NCI-H510A (cell line): Measurements from ENCODE around the gene PEAR1.
A peak's percentile ranks its signal among the peaks of the same experiment; 100 is the strongest.
"Not testable (repeated sequence)": the region's sequence is repeated elsewhere in the genome, so short reads cannot be mapped to it uniquely, and the experiment has no call there.

Experiments used
- DNase-seq: peaks from one replicate; lab custom pipeline; 2025; lab: John Stamatoyannopoulos, UW

PEAR1 gene

DNA sequence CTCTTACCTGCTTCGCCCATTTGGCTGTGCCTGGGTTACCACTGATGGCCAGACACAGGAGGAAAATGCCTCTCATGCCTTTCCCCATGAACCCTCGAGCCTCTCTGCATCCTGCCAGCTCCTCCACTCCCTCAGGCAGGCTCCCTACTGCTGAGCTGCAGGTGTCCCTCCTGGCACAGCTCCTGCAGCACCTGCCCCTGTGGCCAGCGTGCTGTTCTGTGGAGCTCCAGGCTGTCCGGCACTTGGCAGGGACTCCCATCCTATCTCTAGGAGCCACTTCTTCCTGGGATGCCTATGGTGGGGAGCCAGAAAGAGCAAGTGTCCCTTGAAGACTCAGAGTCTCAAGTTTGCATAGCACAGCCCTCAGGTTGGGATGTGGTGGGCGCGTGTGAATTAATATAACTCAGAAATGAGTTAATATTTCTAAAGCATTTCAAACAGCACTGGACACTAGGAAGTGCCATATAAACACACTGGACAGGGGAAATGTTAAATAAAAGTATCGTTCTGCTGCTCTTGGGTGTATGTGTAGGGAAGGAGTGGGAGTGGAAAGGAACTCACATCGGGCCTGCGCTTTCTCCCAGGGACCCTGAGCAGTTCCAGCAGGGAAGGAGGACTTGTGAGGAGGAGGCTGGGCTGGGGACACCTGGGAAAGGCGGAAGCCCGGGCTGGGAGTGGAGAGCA lies 29.6 kb downstream of the PEAR1 start:
- no peak for DNase-seq

DNA sequence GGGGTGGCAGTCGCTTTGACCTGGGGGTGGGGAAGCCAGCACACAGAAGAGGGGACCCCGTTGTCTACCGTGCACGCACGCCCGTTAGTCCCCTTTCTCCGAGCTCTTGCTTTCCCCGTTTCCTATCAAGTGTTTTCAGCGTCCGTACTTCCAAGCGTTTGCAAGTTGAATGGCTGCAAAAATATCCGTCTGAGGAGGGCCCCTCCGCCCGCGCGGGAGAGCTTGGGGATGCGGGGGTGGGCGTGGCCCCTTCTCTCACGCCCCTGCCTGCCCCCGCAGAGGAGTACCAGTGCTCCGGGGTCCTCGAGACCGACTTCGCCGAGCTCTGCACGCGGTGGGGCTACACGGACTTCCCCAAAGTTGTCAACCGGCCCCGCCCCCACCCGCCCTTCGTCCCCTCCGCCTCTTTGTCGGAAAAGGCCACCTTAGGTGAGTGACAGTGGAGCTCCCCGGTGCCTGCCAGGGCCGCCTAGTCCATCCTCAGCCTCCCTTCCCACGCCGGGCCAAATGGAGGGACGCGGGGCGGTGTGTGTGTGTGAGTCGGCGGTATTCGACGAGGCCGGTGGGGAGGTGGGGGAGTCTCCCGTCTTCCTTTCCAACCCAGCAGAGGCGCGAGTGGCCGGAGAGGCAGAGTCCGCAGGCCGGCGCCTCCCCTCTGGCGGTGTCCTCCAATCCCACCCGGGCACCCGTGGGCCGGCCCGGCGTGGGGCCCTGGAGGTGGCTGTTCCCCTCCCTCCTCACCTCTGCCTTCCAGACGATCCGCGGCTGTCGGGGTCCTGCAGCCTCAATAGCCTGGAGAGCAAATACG lies 30.4 kb downstream of the PEAR1 start:
- no peak for DNase-seq

DNA sequence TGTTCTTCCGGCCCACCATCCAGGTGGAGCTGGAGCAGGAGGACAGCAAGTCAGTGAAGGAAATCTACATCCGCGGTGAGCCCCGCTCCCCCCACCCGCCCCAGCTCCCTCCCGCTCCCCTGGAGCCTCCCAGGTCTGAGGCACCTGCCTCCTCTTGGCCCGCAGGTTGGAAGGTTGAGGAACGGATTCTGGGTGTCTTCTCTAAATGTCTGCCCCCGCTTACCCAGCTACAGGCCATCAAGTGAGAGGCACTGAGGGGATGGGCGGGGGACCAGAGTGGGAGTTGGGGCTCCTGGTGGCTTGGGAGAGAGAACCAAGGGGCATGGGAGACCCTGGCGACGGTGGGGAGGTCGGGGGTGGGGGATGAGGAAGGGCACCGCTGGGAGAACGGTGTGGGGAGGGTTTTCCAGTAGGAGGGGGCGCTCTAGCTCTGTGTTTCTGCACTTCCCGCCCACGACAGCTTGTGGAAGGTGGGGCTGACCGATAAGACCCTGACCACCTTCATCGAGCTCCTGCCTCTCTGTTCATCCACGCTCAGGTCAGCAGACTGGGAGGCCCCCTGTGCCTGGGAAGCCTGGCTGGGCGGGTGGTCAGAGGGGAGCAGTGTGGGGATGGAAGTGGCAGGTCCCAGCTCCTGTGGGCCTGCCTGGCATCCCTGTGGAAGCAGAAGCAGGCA lies 31.1 kb downstream of the PEAR1 start:
- no peak for DNase-seq

DNA sequence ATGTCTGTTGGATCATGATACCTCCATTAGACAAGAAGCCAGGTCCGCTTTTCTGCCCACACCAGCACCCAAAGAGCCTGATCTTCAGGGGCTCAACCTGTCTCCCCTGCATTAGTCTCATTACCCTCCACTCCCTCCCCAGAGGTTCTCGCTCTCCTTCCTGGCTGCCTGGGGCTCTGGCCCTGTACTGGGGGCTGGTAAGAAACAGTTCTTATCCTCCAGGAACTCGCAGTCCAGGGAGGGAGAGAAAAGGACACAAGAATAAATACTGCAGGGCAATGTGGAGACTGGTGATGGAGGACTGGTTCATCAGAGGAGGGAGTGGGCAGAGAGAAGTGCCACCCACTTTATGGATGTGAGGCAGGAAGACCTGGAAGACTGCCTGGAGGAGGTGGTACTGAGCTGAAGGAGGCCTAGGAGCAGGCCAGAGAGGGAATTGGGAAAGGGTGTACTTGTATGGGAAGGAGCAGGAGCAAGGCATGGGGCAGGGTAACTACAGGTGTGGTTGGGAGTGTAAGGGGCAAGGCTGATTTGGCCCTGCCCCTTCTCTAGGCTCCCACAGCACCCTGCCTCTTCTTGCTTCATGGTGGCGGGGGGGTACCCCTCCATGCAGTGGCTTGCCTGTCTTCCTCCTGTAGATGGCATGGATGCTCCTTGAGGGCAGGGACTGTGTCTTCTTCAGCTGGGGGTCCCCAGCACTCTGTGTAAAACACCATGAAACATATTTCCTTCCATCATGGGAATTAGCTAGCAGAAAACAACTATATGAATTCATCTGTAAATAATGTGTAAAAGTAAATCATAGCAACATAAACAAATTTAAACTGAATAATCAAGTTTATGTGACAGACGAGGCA lies 31.9 kb downstream of the PEAR1 start:
- DNase-seq, result no peak

DNA sequence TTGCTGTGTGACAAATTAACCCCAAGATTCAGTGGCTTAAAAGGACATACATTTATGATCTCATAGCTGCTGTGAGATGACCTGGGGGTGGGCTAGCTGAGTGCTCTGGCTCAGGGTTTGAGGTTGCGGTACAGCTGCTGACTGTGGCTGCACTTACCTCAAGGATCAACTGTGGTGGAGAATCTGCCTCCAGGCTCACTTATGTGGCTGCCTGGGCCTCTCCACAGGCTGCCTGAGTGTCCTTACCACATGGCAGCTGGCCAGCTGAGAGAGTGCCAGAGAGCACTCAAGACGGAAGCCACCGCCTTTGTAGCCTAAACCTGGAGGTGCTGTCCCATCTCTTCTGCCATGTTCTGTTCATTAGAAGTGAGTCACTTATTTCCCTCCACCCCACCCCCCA lies 32.7 kb downstream of the PEAR1 start:
- DNase-seq, result no peak

DNA sequence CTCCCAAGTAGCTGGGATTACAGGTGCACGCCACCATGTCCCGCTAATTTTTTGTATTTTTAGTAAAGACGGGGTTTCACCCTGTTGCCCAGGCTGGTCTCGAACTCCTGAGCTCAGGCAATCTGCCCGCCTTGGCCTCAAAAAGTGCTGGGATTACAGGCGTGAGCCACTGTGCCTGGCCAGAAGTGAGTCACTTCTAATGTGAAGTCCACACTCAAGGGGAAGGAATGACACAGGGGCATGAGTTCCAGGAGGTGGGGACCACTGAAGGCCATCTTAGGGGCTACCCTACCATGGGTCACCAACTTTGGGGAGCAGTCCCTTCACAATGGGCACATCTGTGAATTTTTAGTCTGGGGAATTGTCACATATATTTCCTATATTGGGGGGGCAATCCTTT lies 33.2 kb downstream of the PEAR1 start:
- DNase-seq, result not testable (repeated sequence)

DNA sequence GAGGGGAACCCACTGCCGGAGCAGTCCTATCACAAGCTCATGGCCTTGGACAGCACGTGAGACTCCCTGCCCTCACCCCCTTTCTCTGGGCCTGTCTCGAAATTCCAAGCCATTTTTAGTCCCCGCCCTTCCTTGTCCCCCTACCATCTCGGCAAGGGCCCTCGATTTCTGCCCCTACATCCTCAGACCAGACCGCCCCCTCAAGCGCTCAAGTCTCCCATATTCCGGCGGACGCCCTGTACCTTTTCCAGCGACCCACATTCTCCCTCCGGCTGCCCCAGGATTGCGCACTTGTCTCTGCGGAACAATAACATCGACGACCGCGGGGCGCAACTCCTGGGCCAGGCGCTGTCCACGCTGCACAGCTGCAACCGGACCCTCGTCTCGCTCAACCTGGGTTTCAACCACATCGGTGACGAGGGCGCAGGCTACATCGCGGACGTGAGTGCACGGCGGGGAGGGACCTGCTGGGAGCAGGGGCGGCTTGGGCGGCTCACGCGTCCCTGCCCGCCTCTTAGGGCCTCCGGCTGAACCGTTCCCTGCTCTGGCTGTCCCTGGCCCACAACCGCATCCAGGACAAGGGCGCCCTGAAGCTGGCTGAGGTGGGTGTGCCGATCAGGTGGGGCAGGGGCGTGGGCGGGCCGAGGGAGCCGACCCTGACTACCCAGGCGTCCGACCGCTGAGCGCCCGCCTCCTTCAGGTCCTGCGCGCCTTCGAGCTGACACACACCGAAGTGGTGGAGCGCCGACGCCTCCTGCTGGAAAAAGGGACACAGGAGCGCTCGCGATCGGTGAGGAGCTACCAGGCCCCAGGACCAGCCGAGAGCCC lies 33.9 kb downstream of the PEAR1 start:
- DNase-seq, result peak; percentile 76

DNA sequence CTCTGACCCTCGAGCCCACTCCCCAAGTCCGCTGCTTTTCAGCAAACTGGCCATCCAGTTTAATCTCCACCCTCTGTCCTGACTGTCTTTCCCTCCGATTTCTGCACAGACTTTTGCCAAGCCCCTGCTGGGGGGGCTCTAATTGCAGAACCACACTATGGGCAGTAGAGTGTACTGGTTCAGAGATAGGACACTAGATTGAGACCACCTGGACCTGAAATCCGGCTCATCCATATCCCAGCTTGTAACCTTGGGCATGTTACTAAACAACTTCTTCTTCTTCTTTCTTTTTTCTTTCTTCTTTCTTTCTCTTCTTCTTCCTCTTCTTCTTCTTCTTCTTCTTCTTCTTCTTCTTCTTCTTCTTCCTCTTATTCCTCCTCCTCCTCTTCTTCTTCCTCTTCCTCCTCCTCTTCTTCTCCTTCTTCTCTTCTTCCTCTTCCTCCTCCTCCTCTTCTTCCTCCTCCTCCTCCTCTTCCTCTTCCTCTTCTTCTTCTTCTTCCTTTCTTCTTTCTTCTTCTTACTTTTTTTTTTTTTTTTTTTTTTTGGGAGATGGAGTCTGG lies 34.6 kb downstream of the PEAR1 start:
- DNase-seq, result no peak

DNA sequence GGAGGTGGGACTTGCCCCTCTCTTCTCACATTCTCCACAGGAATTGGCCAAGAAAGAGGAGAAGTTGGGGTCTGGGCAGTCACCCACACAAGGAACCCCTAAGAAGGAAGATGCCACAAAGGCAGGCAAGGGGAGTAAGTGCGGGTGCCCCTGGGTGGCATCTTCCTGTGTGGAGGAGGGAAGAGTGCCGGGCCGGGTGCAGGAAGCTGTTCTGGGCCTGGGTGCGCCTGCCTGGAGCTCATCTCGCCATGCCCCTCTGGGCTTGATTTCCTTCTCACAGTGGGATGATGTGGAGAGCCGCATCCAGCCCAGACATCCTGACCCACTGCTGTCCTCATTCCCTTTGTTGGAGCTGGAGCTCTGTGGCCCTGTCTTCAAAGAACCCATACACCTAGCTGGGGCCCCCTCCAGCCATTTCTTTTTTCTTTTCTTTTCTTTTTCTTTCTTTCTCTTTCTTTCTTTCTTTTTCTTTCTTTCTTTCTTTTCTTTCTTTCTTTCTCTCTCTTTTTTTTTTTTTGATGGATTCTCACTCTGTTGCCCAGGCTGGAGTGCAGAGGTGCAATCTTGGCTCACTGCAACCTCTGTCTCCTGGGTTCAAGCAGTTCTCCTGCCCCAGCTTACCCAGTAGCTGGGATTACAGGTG lies 36.2 kb downstream of the PEAR1 start:
- DNase-seq, result no peak

DNA sequence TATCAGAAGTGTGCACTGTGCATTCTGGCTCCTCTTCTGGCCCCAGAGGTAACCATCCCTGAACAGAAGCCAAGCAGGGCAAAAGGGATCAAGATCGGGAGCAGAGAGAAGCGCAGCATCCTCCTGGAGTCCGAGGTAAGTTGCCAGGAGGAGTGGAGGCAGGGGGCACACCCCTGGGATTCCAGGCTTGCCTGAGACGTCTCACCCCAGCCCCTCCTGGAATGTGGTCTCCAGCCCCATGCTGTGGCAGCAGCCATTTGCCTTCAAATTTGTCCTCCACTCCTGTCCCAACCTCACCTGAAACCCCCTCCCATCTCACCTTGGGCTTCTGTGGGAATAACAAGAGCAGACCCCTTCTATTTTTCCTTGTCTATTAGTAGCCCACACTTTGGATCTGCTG lies 37.0 kb downstream of the PEAR1 start:
- DNase-seq, result no peak

DNA sequence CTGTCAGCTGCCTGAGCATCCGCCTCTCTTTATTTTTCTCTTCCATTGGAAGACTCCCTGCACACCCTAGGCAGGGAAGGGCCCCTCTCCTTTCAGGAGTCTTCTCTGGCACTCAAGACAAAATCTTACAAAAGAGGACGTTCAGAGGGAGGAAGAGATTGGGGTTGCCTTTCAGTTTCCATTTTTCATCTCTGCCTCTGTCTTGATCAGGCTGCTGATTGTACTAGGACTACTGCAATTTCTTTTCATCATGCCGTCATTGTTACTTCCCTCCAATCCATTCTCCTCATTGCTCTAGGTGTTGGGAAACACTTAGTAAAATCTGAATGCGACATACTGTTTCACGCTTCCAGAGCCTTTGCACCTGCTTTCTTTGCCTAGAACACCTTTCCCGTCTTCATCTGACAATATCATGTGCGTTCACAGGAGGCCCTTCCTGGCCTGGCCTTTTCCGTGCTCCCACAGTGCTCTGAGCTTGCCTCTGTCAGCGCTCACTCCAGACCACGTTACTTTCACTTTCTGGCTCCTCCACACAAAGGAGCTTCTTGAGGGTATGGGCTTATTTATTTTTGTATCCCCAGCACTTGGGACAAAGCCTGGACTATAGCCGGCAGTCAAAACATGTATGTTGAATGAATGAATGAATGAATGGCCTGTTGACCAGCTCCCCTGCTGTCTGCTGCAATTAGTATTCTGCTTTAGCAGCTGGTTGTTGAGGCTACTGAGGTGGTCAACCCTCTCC lies 37.9 kb downstream of the PEAR1 start:
- no peak for DNase-seq

DNA sequence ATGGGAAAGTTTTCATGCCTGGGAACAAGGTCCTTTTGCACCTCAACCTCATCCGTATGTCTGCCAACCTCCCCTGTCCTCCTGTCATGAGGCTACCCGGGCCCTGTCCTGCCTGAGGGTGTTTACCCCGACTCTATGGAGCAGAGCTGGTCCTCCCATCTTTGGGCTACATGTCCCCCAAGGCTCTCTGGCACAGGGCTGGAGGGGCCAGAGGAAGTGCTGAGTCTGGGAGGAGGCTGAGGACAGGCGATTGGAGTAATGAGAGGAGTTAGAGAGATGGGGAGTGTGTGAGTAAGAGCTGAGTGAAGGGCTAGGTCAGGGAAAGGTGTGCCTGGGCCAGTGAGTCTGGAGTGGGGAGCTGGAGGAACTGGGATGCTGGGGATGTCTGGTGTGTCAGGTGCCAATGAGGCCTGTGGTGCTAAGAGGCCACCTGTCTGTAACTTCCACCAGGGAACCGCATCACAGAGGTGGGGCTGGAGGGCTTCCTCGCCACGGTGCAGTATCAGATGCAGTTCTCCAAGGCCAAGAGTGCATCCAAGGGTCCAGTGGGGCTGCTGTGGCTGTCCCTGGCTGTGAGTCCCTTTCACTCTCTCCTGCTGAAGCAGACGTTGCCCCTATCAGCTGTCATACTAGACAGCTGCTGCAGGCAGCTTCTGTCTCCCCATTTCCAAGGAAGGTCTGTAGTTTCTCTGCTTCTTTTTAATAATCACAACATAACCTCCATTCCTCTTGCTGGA lies 38.6 kb downstream of the PEAR1 start:
- no peak for DNase-seq

DNA sequence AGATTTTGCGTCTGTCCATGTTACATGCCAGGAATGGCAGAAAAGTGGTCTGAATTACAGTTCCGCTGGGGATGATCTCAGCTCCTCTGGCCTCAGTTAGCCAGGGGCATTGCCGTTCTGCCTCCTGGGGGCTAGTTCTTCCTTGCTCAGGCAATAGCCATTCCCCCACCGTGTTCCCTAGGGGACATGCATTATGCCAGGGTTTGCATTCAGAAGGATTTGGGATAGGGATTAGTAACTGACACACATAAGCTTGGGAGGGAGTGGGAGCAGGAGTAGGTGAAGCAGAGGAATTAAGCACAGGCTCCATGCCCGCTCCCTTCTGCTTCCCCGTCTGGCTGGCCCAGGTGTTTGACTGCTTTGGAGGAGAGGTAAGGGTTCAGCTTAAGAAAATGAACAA lies 39.6 kb downstream of the PEAR1 start:
- DNase-seq, result no peak

DNA sequence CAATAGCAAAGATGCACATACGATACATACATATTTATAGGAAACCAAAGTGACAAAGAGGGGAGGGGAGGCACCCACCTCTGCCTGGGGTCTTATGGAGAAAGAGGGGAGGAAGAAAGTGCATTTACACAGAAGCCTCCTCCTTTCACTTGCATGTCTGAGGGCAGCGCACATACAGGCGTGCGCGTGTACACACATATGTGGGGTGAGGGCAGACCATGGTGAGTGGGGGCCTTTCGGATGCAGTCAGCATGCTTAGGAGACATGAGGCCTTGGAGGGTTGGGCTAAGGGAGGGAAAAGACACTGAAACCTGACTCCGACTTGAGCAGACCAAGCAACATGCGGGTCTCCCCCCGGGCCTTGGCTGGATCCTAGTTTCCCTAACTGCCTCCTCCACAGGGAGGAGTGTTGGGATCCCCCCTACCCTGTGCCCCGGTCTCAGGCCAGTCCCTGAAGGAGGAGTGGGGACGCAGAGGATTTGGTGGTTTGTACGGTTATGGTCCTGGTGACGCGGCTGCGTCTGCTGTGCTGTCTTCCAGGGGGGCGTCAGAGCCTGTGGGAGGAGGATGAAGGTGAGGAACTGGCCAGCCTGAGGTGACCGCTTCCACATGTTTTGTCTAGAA lies 42.1 kb downstream of the PEAR1 start:
- no peak for DNase-seq

DNA sequence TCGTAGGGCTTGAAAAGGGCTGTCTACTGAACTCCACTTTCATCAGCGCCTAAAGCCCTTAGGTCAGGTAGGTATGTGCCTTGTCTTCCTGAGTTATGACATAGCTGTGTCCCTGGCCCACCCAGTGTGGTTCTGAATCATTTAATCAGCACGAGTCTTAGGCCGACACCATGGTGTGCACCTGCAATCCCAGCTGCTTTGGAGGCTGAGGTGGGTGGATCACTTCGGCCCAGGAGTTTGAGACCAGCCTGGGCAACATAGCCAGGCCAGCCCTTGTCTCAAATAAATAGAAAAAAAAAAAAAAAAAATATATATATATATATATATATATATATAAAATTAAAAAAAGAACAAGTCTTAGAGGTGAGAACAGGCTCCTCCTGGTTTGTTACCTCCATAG lies 42.7 kb downstream of the PEAR1 start:
- no peak for DNase-seq

DNA sequence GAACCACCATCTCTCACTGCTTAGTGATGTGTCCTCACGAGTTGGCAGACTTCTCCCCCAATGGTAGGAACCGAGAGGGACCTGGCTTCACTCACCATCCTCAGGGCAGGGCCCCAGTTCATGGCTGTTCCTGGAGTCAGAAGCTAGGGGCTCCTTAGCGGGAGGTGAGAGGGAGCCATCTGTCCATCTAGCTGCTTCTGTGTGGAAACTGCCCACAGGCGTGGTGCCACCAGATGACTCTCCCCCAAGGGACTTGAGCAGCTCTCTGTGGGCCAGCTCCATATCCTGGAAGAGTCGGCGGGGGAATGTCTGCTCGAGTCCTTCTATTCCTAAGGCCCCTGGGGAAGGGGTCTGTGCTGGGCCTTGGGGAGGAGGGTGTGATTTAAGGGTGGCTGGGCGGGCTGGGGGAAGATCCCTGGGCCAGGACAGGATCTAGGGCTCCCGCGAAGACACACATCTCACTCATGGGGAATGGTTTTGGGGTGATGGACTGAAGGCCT lies 43.3 kb downstream of the PEAR1 start:
- DNase-seq, result no peak

DNA sequence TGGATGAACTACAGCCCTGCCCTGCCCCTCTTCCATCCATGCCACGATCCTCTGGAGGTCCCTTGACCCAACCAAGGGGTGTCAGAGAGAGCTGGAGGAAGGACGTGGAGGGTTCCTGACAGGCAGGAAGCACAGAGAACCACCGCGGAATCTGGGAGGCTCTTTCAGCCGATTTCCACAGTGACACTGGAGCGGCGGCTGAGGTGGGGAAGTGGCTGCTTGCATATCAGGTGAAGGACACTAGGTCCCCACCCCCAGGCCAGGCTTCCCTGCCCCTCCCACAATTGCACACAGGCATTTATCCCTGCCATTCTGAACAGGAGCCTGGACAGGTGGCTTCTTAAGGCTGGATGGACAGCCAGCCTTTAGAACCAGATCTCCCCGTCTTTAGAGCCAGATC lies 44.4 kb downstream of the PEAR1 start:
- peak; percentile 49 for DNase-seq

DNA sequence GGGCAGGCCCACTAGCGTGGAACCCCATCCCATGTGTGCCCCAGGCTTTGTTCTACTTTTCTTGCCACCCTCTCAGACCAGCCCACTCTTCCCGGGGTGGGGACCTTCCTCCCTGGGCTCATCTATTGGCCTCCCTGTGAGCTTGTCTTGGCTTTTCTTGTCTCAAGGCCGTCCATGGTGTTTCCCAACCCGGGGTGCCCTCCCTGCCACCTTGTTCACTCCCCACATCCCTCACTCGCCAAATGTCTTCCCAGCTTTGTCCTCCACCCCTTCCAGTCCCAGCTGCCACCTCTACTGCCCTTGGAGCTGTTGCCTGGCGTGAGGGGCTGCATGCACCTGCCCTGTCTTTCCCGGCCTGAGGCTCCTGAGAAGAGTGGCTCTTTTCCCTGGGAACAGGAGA lies 45.3 kb downstream of the PEAR1 start:
- no peak for DNase-seq
